Measurements from ENCODE around the gene TPRG1L.

TPRG1L gene

GRCh38 chr1:3610527-3611169, 14.2 kb upstream of the TPRG1L start:
- Histone ChIP-seq H3K4me3 (replicated peaks; ENCODE audit: insufficient read depth, low read length) (no peak overlapping the region), H3K27me3 (ENCODE audit: insufficient read depth, poor library complexity, severe bottlenecking) (peaks cover 8% of the 10 kb centered on the region), H3K27ac (replicated peaks) (peak overlapping the region; percentile 50)
- DNase-seq (ENCODE audit: low read depth in 1 of 2, low spot score in 1 of 2): peak in 1 of 2 experiments; percentile 57
- TF ChIP-seq REST (IDR thresholded peaks at IDR 0.05; ENCODE audit: insufficient replicate concordance, low read depth) (no peak), SPI1 (IDR thresholded peaks at IDR 0.05; ENCODE audit: borderline replicate concordance, low read depth) (no peak; the same call in 1 of the 2 replicates), POLR2AphosphoS5 (IDR thresholded peaks at IDR 0.05; ENCODE audit: low read depth) (no peak), GABPA (IDR thresholded peaks at IDR 0.05; ENCODE audit: low read depth) (no peak), CTCF (IDR thresholded peaks at IDR 0.05; ENCODE audit: insufficient read depth, low read length) (no peak)

GRCh38 chr1:3611170-3612019, 13.4 kb upstream of the TPRG1L start, which contains the start of gene MEGF6:
Gene MEGF6 (minus strand): TSS chr1:3611508. CDS start chr1:3611268, 240 bp downstream.
- H3K27me3 ChIP-seq (ENCODE audit: insufficient read depth, poor library complexity, severe bottlenecking): peaks cover 8% of the 10 kb centered on the region
- TF ChIP-seq REST (IDR thresholded peaks at IDR 0.05; ENCODE audit: insufficient replicate concordance, low read depth): no peak
- no peak for TF ChIP-seq POLR2AphosphoS5 (IDR thresholded peaks at IDR 0.05; ENCODE audit: low read depth)
- TF ChIP-seq GABPA (IDR thresholded peaks at IDR 0.05; ENCODE audit: low read depth): no peak
- no peak for TF ChIP-seq CTCF (IDR thresholded peaks at IDR 0.05; ENCODE audit: insufficient read depth, low read length)
- no peak for TF ChIP-seq SPI1 (IDR thresholded peaks at IDR 0.05; ENCODE audit: borderline replicate concordance, low read depth)
- peak in 1 of 2 experiments; percentile 65 for DNase-seq (ENCODE audit: low read depth in 1 of 2, low spot score in 1 of 2)
- H3K4me3 ChIP-seq (replicated peaks; ENCODE audit: insufficient read depth, low read length): peak within 1 kb of the TSS; percentile 12; the same call in 1 of the 2 replicates
- peak within 1 kb of the TSS; percentile 50 for H3K27ac ChIP-seq (replicated peaks)

- DNase-seq (ENCODE audit: low read depth in 1 of 2, low spot score in 1 of 2): no peak
- H3K27me3 ChIP-seq (ENCODE audit: insufficient read depth, poor library complexity, severe bottlenecking): peaks cover 8% of the 10 kb centered on the region
- H3K27ac ChIP-seq (replicated peaks): no peak overlapping the region
- TF ChIP-seq REST (IDR thresholded peaks at IDR 0.05; ENCODE audit: insufficient replicate concordance, low read depth) (peak; percentile 40), SPI1 (IDR thresholded peaks at IDR 0.05; ENCODE audit: borderline replicate concordance, low read depth) (no peak)
- H3K4me3 ChIP-seq (replicated peaks; ENCODE audit: insufficient read depth, low read length): no peak overlapping the region
Observed at GRCh38 chr1:3612123-3612522, 12.7 kb upstream of the TPRG1L start.

Data from HL-60 (cell line).